ENCODE results near the gene USP2. TPM values are rescaled to one million over a fixed set of nuclear protein-coding genes. Genes with fewer than 3 reads are reported as not detected.

The USP2 gene
- polyA plus RNA-seq, 1 donor (not counting 4 experiments of a cell fraction or from before 2014, with no cell fraction given): 0.35 TPM

GRCh38 chr11:119322921-119323531 lies 58.5 kb downstream of the USP2 start:
- FAIRE-seq (no peak), DNase-seq (ENCODE audit: low read depth, low spot score) (no peak)
- Histone ChIP-seq H3K4me3 (ENCODE audit: control insufficient read depth in 2 of 3, extremely low read depth in 1 of 3, insufficient read depth in 2 of 3, low read depth in 1 of 3, low read length in 3 of 3) (no peak overlapping the region), H2AFZ (ENCODE audit: control insufficient read depth, low read length) (no peak overlapping the region), H3K27ac (ENCODE audit: control insufficient read depth, insufficient read depth, low read length) (no peak overlapping the region), H3K79me2 (ENCODE audit: control insufficient read depth, insufficient read depth, low read length) (no peaks in the 10 kb centered on the region), H3K27me3 (ENCODE audit: control insufficient read depth, extremely low read depth, insufficient read depth, low read length) (no peaks in the 10 kb centered on the region), H3K36me3 (ENCODE audit: control insufficient read depth in 2 of 2, extremely low read depth in 1 of 2, insufficient read depth in 2 of 2, low read length in 2 of 2) (no peaks in the 10 kb centered on the region), H4K20me1 (ENCODE audit: control insufficient read depth, extremely low read depth, insufficient read depth, low read length) (no peaks in the 10 kb centered on the region), H3K4me1 (ENCODE audit: control insufficient read depth, extremely low read depth, insufficient read depth, low read length) (peaks cover 19% of the 10 kb centered on the region), H3K9ac (ENCODE audit: control insufficient read depth, extremely low read depth, insufficient read depth, low read length) (no peak overlapping the region), H3K9me1 (ENCODE audit: control insufficient read depth, extremely low read depth, insufficient read depth, low read length) (no peaks in the 10 kb centered on the region), H3K9me3 (ENCODE audit: control insufficient read depth, low read depth, low read length) (no peaks in the 10 kb centered on the region), H3K4me2 (ENCODE audit: control insufficient read depth, extremely low read depth, insufficient read depth, low read depth, low read length) (no peak overlapping the region)
- no peak for TF ChIP-seq EZH2 (IDR thresholded peaks at IDR 0.05; ENCODE audit: low read length)
- no peak for TF ChIP-seq CTCF (optimal IDR thresholded peaks at IDR 0.05 in 1 of 3, IDR thresholded peaks at IDR 0.05 in 1 of 3, conservative IDR thresholded peaks at IDR 0.05 in 1 of 3; ENCODE audit: extremely low read depth in 1 of 3, insufficient read depth in 2 of 3, low read length in 3 of 3)
- dilution Hi-C loops (cut with MboI; ENCODE audit: extremely low pct_ligation_motif_present, low sequenced_read_pairs): no loop called here

- peaks cover 26% of the 10 kb centered on the region for H3K4me1 ChIP-seq (ENCODE audit: control insufficient read depth, extremely low read depth, insufficient read depth, low read length)
- no peaks in the 10 kb centered on the region for H3K9me3 ChIP-seq (ENCODE audit: control insufficient read depth, low read depth, low read length)
- no peak for FAIRE-seq
- DNase-seq (ENCODE audit: low read depth, low spot score): no peak
- H3K9me1 ChIP-seq (ENCODE audit: control insufficient read depth, extremely low read depth, insufficient read depth, low read length): no peaks in the 10 kb centered on the region
- no peaks in the 10 kb centered on the region for H3K79me2 ChIP-seq (ENCODE audit: control insufficient read depth, insufficient read depth, low read length)
- no peak overlapping the region for H3K9ac ChIP-seq (ENCODE audit: control insufficient read depth, extremely low read depth, insufficient read depth, low read length)
- H3K4me3 ChIP-seq (ENCODE audit: control insufficient read depth in 2 of 3, extremely low read depth in 1 of 3, insufficient read depth in 2 of 3, low read depth in 1 of 3, low read length in 3 of 3): no peak overlapping the region
- H3K4me2 ChIP-seq (ENCODE audit: control insufficient read depth, extremely low read depth, insufficient read depth, low read depth, low read length): no peak overlapping the region
- no peaks in the 10 kb centered on the region for H4K20me1 ChIP-seq (ENCODE audit: control insufficient read depth, extremely low read depth, insufficient read depth, low read length)
- H3K36me3 ChIP-seq (ENCODE audit: control insufficient read depth in 2 of 2, extremely low read depth in 1 of 2, insufficient read depth in 2 of 2, low read length in 2 of 2): no peaks in the 10 kb centered on the region
- dilution Hi-C loops (cut with MboI; ENCODE audit: extremely low pct_ligation_motif_present, low sequenced_read_pairs): no loop called here
- no peak overlapping the region for H3K27ac ChIP-seq (ENCODE audit: control insufficient read depth, insufficient read depth, low read length)
- H2AFZ ChIP-seq (ENCODE audit: control insufficient read depth, low read length): no peak overlapping the region
- no peaks in the 10 kb centered on the region for H3K27me3 ChIP-seq (ENCODE audit: control insufficient read depth, extremely low read depth, insufficient read depth, low read length)
- no peak for TF ChIP-seq EZH2 (IDR thresholded peaks at IDR 0.05; ENCODE audit: low read length)
- no peak for TF ChIP-seq CTCF (optimal IDR thresholded peaks at IDR 0.05 in 1 of 3, IDR thresholded peaks at IDR 0.05 in 1 of 3, conservative IDR thresholded peaks at IDR 0.05 in 1 of 3; ENCODE audit: extremely low read depth in 1 of 3, insufficient read depth in 2 of 3, low read length in 3 of 3)
Observed at GRCh38 chr11:119322360-119322739, 59.1 kb downstream of the USP2 start.
